GM18526 (cell line): ENCODE measurements around the gene PTX3.

Experiments used
- POLR2A ChIP-seq: IDR thresholded peaks from 3 replicates; pipeline ENCODE4 v1.6.1; 2011; ENCODE audit not compliant: insufficient read length; ENCODE audit errors: extremely low read depth

The PTX3 gene

GRCh38 chr3:157436583-157437291 is at the start of gene PTX3:
PTX3 (plus strand) TSS chr3:157436850; CDS start chr3:157436934, 84 bp downstream.
- TF ChIP-seq POLR2A: no peak

- no peak for TF ChIP-seq POLR2A
Observed at GRCh38 chr3:157387708-157388435, 48.8 kb upstream of the PTX3 start.

DNA sequence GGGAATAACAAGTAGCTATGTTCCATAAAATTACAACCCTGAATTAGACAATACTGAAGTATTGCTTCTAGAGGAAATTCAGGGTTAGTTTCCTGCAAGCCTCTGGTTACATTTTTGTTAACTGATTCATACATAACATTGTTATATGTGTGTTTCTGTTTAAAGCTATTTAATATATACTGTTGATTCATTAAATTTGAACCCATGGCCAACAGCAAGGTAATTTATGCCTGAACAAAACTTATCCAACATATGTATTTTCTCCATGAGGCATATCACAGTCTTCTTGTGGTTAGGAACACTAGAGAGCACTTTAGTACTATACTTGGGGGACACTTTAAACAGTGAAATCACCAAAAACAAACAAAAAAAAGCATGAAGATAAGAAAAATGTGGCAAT is 47.7 kb upstream of the PTX3 start:
- no peak for TF ChIP-seq POLR2A

- TF ChIP-seq POLR2A: no peak
Observed at GRCh38 chr3:157390713-157391515, 45.7 kb upstream of the PTX3 start.

DNA sequence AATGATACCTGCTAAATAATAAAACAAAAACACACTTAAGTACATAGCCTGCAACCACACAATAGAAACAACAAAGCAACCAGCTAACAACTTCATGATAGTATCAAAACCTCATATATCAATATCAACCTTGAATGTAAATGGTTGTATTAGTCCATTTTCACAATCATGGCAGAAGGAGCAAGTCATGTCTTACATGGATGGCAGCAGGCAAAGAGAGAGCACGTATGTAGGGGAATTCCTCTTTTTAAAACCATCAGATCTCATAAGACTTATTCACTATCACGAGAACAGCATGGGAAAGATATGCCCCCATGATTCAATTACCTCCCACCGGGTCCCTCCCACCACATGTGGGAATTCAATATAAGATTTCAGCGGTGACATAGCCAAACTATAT is 44.5 kb upstream of the PTX3 start:
- no peak for TF ChIP-seq POLR2A

GRCh38 chr3:157393113-157393512 is 43.5 kb upstream of the PTX3 start:
- TF ChIP-seq POLR2A: no peak

DNA sequence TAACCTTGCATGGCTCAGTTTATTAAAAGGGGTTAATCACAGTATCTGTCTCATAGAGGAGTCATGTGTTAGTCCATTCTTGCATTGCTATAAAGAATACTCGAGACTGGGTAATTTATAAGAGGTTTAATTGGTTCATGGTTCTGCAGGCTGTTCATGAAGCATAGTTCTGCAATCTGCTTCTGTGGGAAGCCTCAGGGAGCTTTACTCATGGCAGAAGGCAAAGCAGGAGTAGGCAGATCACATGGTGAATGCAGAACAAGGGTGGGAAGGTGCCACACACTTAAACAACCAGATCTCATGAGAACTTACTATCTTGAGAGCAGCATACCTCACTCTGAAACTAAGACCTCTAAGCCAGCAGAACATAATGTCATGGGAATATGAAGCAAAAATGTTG is 42.2 kb upstream of the PTX3 start:
- no peak for TF ChIP-seq POLR2A

GRCh38 chr3:157398598-157398997 is 38.1 kb upstream of the PTX3 start:
- no peak for TF ChIP-seq POLR2A

DNA sequence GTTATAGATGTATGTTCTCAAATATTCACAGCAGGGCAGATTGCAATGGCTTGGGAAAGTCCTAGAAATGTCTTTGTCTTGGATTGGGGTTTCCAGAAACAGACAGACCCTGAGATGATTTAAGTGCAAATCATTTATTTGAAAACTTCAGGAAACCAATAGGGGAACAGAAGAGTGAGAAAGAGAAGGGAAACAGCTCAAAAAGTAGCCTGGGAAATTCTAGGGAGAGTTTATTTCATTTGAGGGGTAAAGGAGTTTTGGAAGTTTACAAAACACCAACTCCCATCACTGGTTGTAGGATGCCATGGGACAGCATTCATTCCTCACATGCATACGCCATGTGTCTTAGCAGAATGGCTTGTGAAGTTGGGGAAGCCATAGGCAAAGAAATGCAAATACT is 32.3 kb upstream of the PTX3 start:
- TF ChIP-seq POLR2A: no peak

DNA sequence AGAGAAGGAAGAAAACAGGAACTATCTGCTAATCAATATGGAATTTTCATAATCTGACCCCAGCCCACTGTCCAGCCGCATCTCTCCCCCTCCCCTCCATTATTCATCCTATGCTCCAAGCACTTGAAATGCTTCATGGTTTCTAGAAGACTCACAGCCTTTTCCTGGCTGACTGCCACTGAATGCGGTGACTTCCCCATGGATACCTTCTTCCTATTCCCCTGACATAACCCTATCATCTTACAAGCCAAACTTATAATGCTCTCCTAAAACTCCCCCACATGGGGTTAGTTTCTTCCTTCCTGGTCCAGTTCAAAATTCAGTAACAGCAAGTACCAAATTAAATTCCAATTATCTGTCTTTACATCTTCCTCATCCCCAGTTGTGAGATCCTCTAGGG is 31.2 kb upstream of the PTX3 start:
- TF ChIP-seq POLR2A: no peak

- TF ChIP-seq POLR2A: no peak
Observed at GRCh38 chr3:157406394-157406793, 30.3 kb upstream of the PTX3 start.

GRCh38 chr3:157407769-157408168 is 28.9 kb upstream of the PTX3 start:
- TF ChIP-seq POLR2A: no peak

- no peak for TF ChIP-seq POLR2A
Observed at GRCh38 chr3:157408499-157409149, 28.0 kb upstream of the PTX3 start.

DNA sequence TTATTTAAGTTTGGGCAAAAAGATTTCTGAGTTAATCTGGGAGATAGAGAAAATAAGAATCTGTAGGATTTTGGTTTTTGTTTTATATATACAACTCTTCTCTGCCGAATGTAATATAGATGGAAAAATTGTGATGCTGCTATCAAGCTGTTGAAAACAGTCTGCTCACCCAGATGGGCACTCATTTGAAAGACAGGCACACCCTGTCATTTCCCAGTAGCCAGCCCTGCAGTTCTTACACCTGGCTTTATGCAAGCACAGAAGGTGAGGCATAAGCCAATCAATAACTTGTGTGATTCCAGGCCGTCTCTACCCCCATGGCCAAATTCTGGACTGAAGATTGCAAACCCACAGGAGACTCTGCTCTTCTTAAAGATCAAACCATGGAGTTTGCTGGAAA is 27.1 kb upstream of the PTX3 start:
- no peak for TF ChIP-seq POLR2A

GRCh38 chr3:157410945-157411344 is 25.7 kb upstream of the PTX3 start:
- TF ChIP-seq POLR2A: no peak
